Measurements from ENCODE around the gene SDK2.

GRCh38 chr17:73378974-73379470, 265.2 kb downstream of the SDK2 start:
- no peak for TF ChIP-seq POLR2A (IDR thresholded peaks at IDR 0.05; ENCODE audit: low read depth, low read length)
- TF ChIP-seq CTCF (conservative IDR thresholded peaks at IDR 0.05; ENCODE audit: low read depth, low read length): no peak
- TF ChIP-seq MXI1 (IDR thresholded peaks at IDR 0.05; ENCODE audit: borderline replicate concordance, low read depth, low read length): no peak
- TF ChIP-seq MAZ (IDR thresholded peaks at IDR 0.05; ENCODE audit: borderline replicate concordance, low read depth, low read length): no peak
- TF ChIP-seq MAFK (IDR thresholded peaks at IDR 0.05; ENCODE audit: low read depth, low read length): no peak
- TF ChIP-seq SMC3 (IDR thresholded peaks at IDR 0.05; ENCODE audit: low read depth, low read length): no peak
- no peak for TF ChIP-seq USF2 (IDR thresholded peaks at IDR 0.05; ENCODE audit: low read depth, low read length)
- no peak for TF ChIP-seq BHLHE40 (IDR thresholded peaks at IDR 0.05; ENCODE audit: low read depth, low read length)
- no peak for TF ChIP-seq RAD21 (IDR thresholded peaks at IDR 0.05; ENCODE audit: low read length)
- TF ChIP-seq FOS (IDR thresholded peaks at IDR 0.05; ENCODE audit: low read depth, low read length): no peak
- no peak for TF ChIP-seq ELK1 (IDR thresholded peaks at IDR 0.05; ENCODE audit: borderline replicate concordance, low read depth, low read length)
- TF ChIP-seq CHD1 (IDR thresholded peaks at IDR 0.05; ENCODE audit: low read depth, low read length): no peak
- no peak for TF ChIP-seq NFE2L2 (IDR thresholded peaks at IDR 0.05; ENCODE audit: low read depth, low read length)
